Measurements from ENCODE around the gene RTN4RL1. TPM values are rescaled to one million over a fixed set of nuclear protein-coding genes. Genes with fewer than 3 reads are reported as not detected.

RTN4RL1 gene
- total RNA-seq, 1 experiment from 2014 or later = 1.7 TPM

DNA sequence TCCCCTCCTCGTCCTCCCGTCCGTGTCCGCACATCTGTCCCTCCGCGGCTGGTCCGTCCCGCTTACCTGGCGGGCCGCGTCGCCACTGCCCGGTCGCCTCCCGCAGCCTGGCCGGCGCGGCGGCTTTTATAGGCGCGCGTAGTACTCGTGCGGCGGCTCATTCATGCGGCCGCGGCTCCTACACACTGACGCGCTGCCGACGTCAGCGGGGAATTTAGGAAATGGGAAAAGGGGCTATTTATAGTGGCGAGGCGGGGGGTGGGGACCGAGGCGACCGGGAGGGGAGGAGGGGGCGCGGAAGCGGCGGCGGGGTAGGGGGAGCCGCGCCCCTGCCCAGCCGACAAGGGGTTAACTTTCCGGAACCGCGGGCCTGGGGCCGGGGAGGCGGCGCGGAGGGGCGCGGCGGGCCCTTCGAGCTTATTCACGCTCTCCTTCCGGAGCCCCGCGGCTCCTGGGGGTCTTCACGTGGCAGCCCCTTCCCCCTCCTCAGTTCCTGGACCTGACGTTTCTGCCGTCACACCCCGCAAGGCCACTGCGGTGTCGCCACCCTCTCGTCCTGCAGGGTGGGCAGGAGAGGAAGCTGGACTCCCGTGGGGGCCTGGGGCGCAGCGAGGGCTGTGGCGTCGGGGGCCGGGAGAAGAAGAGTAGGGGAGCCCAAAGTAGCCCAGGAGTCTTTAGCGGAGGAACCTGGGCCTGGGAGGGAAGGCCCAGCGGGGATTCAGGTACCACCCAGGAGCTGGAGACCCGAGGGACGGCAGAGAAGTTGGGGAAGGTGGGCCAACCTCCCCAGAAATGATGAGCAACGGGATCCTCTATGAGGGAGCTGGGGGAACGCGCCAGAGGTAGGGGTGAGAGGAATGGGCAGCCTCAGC lies 26.2 kb upstream of the RTN4RL1 start:
- in situ Hi-C loops (cut with HindIII; ENCODE audit: low pct_unique_long_range_greater_than_20kb, low sequenced_read_pairs) = no loop called here
- DNase-seq (ENCODE audit: low read depth, low spot score) = no peak

DNA sequence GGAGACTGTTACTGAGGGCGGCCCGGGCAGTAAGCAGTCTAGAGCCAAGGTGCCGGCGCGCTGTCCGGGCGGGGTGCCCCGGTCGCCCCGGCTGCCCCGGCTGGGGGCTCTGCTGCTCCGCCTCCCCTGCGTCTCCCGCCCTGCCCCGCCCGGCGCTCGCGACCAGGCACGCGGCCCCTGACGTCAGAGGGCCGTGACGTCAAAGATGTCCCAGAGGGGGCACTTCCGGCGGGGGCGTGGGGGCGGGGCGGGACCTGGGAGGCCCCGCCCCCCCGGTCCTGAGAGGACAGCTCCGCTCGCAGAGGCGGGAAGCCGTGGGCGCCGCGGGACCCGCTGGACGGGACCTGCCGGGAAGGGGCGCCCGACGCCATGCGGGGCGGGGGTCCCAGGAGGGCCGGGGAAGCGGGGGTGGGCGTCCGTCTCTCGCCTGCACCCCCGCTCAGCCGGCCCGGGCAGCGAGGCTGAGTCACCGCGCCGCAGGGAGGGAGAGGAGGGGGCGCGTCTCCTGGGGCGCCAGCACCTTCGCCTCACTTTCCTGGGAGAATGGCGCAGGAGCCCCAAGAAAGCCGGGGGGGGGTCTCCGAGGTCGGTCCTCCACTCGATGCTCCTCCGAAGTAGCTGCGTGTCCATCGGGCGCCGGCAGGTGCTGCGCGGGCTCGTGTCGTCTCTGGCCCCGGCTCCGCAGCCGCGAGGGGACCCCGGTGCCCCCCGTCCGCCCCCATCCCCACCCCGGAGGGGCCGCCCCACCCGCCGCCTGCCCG lies 25.3 kb upstream of the RTN4RL1 start:
- in situ Hi-C loops (cut with HindIII; ENCODE audit: low pct_unique_long_range_greater_than_20kb, low sequenced_read_pairs) = no loop called here
- peak; percentile 64 for DNase-seq (ENCODE audit: low read depth, low spot score)

DNA sequence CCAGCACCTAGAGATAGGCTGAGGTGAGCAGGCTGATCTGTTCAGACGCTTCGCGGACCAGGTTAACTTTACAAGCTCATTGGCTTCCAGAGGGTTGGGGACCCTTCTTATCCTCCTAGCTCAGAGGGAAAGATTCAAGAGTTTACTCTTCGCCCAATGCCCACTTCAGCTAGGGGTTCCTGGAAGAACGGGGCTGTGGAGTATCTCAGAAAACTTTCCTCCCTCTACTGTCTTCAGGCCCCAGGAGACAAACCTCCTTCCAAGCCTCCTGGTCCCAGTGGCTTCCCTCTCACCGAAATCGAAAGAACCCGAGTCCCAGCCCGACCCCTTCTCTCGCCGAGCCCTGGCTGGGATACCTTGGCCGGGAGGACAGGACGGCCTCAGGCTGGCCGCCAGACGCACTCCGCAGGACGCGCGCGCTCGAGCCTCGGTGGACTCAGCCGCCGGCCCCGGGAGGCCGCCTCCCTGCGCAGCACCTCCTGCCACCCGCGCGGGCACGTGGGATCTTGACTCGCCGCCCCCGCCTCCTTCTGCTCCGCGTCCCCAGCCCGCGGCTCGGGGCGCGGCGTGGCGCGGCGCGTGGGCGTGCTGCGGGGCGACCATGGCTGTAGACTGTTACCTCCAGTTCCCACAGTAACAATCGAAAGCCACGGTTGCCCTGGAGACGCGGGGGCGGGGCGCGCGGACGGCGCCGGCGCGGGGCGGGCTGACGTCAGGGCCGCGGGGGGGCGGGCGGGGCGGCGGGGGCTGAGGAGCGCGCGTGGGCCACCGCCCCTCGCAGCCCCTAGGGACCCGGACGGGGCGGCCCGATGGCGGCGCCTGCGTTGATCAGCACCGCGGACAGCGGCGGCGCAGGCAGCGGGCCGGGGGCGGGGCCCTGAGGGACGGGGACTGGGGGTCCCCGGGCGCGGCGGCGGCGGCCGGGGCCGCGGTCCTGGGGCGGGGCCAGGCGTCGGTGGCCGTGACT lies 24.5 kb upstream of the RTN4RL1 start:
- peak; percentile 77 for DNase-seq (ENCODE audit: low read depth, low spot score)
- in situ Hi-C loops (cut with HindIII; ENCODE audit: low pct_unique_long_range_greater_than_20kb, low sequenced_read_pairs) = no loop called here

DNA sequence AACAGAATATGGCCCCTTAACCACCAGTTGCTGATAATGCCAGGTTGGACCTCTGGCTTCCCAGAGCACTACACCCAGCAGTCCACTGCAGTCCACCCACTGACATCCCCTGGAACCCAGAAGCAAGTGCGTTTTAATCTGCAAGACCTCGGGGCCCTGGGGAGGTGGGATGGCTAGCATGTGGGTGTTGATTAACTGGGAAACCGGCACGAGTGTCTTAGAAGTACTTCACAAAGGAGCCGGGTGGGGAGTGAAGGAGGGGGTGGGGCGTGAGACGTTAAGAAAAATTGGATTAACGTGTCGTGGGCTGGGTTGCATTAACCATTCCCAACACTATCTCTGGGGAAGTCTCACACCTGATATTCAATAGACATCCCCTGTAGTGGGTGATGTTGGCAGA lies 23.7 kb upstream of the RTN4RL1 start:
- in situ Hi-C loops (cut with HindIII; ENCODE audit: low pct_unique_long_range_greater_than_20kb, low sequenced_read_pairs) = no loop called here
- DNase-seq (ENCODE audit: low read depth, low spot score) = no peak

DNA sequence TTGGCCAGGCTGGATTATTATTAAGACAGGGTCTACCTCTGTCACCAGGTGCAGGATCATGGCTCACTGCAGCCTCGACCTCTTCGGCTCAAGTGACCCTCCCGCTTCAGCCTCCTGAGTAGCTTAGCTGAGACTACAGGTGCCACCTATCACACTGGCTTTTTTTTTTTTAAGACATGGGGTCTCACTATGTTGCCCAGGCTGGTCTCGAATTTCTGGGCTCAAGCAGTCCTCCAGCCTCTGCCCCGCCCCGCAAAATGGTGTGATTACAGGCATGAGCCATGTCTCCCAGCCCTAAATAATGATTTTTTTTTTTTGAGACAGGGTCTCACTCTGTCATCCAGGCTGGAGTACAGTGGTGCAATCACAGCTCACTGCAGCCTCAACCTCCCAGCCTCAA lies 22.5 kb upstream of the RTN4RL1 start:
- in situ Hi-C loops (cut with HindIII; ENCODE audit: low pct_unique_long_range_greater_than_20kb, low sequenced_read_pairs) = no loop called here
- DNase-seq (ENCODE audit: low read depth, low spot score) = no peak

DNA sequence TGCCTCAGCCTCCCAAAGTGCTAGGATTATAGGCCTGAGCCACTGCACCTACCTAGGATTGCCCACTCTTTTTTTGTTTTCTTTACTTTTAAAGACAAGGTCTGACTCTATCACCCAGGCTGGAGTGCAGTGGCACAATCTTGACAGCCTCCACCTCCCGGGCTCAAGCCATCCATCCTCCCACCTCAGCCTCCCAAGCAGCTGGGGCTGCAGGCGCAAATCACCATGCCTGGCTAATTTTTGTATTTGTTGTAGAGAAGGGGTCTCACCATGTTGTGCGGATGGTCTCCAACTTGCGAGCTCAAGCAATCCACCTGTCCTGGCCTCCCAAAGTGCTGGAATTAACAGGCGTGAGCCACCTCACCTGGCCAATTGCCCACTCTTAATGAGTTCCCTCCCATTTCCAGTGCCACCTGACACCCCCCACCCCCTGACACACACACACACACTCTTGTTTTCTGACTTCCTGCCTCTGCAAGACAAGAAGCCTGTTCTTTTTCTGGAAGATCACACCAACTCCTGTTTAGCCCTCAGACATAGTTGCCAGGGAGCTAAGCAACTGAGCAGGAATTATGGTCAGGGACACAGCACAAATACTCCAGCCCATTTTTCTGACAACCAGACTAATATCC lies 19.2 kb upstream of the RTN4RL1 start:
- in situ Hi-C loops (cut with HindIII; ENCODE audit: low pct_unique_long_range_greater_than_20kb, low sequenced_read_pairs) = no loop called here
- DNase-seq (ENCODE audit: low read depth, low spot score) = peak; percentile 85

DNA sequence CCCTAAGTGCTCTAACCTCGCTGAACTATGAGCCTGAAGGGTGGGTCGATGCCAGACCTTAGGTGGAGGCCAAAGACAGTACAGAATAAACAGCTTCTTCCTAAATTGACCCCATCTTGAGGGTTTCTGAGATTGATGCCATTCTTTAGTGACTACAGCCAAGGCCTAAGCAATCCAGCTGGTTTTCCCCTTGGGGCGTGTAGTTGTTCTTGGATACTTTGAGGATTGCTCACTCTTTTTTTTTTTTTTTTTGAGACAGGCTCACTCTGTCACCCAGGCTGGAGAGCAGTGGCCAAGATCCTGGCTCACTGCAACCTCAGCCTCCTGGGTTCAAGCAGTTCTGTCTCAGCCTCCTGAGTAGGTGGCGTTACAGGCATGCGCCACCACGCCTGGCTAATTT lies 18.7 kb upstream of the RTN4RL1 start:
- peak; percentile 24 for DNase-seq (ENCODE audit: low read depth, low spot score)
- in situ Hi-C loops (cut with HindIII; ENCODE audit: low pct_unique_long_range_greater_than_20kb, low sequenced_read_pairs) = no loop called here

DNA sequence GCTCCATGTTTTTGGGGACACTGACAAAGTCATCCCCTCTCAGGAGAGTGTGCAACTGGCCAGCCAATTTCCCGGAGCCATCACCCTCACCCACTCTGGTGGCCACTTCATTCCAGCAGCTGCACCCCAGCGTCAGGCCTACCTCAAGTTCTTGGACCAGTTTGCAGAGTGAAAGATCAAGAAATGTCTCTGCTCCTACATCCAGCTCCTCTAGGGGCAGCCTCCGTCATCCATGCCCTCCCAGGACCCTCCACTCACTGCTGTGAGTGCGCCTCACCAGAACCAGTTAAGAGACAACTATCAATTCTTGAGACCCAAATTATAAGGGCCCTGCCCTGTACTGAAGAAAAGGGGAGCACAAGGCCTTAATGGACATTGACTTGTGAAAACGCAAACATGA lies 17.8 kb upstream of the RTN4RL1 start:
- in situ Hi-C loops (cut with HindIII; ENCODE audit: low pct_unique_long_range_greater_than_20kb, low sequenced_read_pairs) = no loop called here
- peak; percentile 26 for DNase-seq (ENCODE audit: low read depth, low spot score)

DNA sequence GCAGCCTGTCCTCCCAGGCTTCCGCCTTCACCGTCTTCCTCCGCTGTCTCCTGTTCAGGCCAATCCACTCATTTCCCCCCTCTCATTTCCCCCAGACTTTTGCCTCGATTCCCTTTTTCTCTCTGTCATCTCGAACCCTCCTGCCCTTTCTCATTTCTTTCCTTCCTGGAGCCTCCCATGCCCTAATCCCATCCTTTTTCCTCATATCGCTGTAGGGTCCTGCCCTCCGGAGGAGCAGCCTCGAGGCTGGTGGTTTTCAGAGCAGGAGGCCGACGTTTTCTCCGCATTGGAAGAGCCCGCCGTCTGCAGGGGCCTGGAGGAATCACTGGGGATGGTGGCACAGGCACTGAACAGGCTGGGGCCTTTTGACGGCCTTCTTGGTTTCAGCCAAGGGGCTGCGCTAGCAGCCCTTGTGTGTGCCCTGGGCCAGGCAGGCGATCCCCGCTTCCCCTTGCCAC lies 17.3 kb upstream of the RTN4RL1 start:
- peak; percentile 26 for DNase-seq (ENCODE audit: low read depth, low spot score)
- in situ Hi-C loops (cut with HindIII; ENCODE audit: low pct_unique_long_range_greater_than_20kb, low sequenced_read_pairs) = no loop called here

DNA sequence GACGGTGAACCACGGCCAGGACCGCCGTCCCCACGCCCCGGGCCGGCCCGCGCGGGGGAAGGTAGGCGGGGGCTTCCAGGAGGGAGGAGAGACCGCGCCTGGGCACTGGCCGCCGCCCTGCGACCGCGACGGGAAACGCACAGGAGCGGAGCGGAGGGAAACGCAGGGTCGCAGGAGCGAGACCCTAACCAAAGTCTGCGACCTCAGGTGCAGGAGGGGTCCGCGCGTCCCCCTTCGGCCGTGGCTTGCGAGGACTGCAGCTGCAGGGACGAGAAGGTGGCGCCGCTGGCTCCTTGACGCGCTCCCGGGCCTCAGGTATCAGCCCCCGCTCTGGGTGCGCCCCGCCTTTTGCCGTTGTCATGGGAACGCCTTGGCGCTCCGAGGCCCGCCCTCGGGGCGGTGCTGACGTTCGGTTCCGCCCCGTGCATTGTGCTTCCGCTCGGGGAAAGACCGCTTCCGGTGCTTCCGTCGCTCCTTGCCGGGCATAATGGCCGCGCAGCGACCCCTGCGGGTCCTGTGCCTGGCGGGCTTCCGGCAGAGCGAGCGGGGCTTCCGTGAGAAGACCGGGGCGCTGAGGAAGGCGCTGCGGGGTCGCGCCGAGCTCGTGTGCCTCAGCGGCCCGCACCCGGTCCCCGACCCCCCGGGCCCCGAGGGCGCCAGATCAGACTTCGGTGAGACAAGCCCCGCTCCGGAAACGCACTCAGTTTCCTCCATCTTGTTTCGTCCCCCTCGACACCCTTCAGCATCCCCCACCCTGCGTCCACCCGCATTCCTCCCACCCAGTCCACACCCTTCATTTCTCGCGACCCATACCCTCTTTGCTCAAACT lies 16.6 kb upstream of the RTN4RL1 start, which contains the start of gene OVCA2:
OVCA2 (plus strand) TSS at position 462 of the 829 bp plus-strand sequence; CDS start at position 488, 26 bp downstream.
- in situ Hi-C loops (cut with HindIII; ENCODE audit: low pct_unique_long_range_greater_than_20kb, low sequenced_read_pairs) = no loop called here
- peak; percentile 95 for DNase-seq (ENCODE audit: low read depth, low spot score)

DNA sequence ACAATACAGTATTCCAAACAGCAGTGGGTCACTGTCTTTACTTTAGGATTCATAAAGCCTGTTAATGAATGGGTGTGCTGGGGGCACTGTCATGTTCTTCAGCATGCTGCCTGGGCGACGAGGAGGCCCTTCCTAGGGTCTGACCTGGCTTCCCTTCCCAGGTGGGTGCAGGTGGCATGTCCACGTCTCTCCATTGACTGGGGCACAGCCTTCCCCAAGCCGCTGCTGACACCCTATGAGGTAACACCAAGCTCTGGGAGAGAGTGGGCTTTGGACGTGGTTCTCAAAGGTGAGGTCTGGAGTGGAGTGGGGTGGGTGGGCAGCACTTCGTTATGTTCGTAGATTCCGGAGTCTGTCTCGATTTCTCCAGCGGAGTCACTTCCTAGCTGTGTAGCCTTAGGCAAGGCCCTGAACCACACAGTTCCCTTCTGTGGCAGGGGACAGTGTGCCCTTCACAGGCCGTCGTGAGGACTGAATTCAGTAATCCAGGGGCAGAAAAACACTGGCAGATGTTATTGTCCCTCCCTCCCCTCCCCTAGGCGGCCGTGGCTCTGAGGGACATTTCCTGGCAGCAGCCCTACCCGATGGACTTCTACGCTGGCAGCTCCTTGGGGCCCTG lies 15.9 kb upstream of the RTN4RL1 start:
- in situ Hi-C loops (cut with HindIII; ENCODE audit: low pct_unique_long_range_greater_than_20kb, low sequenced_read_pairs) = no loop called here
- DNase-seq (ENCODE audit: low read depth, low spot score) = no peak

DNA sequence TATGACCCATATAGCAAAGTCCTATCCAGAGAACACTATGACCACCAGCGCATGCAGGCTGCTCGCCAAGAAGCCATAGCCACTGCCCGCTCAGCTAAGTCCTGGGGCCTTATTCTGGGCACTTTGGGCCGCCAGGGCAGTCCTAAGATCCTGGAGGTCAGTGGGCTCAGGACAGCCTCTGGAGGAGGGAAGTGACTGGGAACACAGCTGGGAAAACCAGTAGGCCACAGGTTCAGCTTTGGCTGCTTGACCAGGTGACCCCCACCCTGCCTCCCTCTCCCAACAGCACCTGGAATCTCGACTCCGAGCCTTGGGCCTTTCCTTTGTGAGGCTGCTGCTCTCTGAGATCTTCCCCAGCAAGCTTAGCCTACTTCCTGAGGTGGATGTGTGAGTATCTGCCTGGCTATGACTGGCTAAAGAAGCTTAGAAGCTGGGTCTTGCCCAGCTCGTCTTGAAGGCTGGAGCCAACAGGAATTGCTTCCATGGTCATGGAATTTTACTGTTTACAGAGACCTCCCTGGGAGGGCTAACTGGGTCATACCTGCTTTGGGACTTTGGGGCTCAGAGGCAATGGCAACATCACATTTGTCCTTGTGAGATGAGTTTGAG lies 15.2 kb upstream of the RTN4RL1 start:
- in situ Hi-C loops (cut with HindIII; ENCODE audit: low pct_unique_long_range_greater_than_20kb, low sequenced_read_pairs) = no loop called here
- DNase-seq (ENCODE audit: low read depth, low spot score) = no peak

DNA sequence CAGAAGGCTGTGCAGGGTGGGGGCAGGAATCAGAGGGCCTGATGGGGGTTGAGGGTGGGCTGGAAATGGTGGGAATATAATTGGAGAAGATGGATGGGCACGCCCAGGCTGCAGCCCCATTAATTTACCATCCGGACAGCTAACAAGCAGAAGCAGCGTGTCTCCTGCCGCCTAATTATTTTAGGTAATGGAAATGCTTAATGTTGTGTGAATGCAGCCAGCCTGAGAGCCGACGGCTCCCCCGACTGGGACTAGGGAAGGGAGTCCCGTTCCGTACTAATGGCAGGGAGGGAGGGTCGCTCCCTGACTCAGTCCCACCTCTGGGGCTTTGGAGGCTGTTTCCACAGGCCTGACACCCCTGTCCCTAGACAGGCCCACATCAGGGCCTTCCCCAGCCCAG lies 12.0 kb upstream of the RTN4RL1 start:
- no peak for DNase-seq (ENCODE audit: low read depth, low spot score)
- in situ Hi-C loops (cut with HindIII; ENCODE audit: low pct_unique_long_range_greater_than_20kb, low sequenced_read_pairs) = no loop called here

DNA sequence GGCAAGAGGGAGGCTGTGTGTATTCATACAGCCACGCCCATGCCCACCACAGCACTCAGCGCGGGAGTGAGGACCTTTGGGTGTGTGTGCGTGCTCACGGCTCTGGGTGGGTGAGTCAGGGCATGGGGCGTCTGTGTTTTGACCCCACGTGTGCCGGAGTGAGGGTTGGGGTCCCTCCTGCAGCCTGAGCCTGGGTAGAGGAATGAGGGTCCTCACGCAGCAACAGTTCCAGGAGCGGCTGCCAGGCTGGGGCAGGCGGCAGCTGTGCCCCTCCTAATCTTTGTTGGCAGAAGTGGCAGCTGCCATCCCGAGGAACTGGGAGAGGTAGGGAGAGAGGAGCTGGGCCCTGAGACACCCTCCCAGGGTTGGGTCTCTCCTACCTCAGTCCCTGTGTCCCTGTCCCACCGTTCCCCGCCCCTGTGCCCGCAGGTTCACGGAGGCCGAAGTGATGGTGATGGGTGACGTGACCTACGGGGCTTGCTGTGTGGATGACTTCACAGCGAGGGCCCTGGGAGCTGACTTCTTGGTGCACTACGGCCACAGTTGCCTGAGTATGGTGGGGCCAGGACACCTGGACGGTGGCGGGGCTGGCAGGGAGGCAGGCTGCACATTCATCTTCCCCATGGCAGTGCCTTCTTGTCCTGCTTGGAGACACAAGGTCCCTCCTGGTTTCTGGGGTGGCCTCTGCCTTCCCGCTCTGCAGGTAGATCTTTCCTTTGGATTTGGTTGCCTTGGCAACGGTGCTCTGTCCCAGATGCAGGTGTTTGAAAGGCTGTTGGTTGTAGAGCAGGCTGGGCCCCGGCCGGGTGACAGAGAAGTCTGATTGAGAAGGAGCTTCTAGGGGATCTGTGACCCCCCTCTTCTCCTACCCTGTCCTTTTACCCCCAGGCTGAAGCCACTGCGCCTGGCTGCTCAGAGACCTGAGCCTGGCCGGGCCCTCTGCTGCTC lies 10.7 kb upstream of the RTN4RL1 start:
- in situ Hi-C loops (cut with HindIII; ENCODE audit: low pct_unique_long_range_greater_than_20kb, low sequenced_read_pairs) = no loop called here
- DNase-seq (ENCODE audit: low read depth, low spot score) = no peak

All from SK-MEL-5 (cell line).